Activated CD4-positive, alpha-beta T cell treated with anti-CD3 and anti-CD28 coated beads, Interleukin-2, amount 10 ng/mL, durations not matched to agents 24 days and 14 days (primary cell): ENCODE results near the gene NTM. TPM values are rescaled to one million over a fixed set of nuclear protein-coding genes. Genes with fewer than 3 reads are reported as not detected.
A peak's percentile ranks its signal among the peaks of the same experiment; 100 is the strongest.

Experiments used
- DNase-seq: peaks from one replicate; pipeline ENCODE4 v3.0.0; 2022
- H3K27ac Mint-ChIP-seq: one replicate; pipeline ENCODE4 v1.8.0; 2022; ENCODE audit warnings: mild to moderate bottlenecking, mixed read lengths
- H3K27me3 Mint-ChIP-seq: one replicate; pipeline ENCODE4 v1.8.0; 2022; ENCODE audit warnings: mixed read lengths
- H3K36me3 Mint-ChIP-seq: one replicate; pipeline ENCODE4 v1.8.0; 2022; ENCODE audit warnings: low read depth, mild to moderate bottlenecking, mixed read lengths
- H3K4me1 Mint-ChIP-seq: one replicate; pipeline ENCODE4 v1.8.0; 2021; ENCODE audit warnings: mixed read lengths
- H3K4me3 Mint-ChIP-seq: one replicate; pipeline ENCODE4 v1.8.0; 2022; ENCODE audit warnings: mild to moderate bottlenecking, moderate library complexity, mixed read lengths
- H3K9me3 Mint-ChIP-seq: one replicate; pipeline ENCODE4 v1.8.0; 2021; ENCODE audit warnings: mixed read lengths
- intact Hi-C: fragments of 100-400 bp; cut with micrococcal nuclease; formaldehyde crosslinking; loops from one replicate; pipeline ENCODE4 v1.15.1; 2023
- total RNA-seq: library from RNA; stranded (reverse); gene quantifications from 2 replicates; pipeline ENCODE4 v1.2.3, GENCODE V29; 2022

NTM gene
- total RNA-seq, 1 donor from 2014 or later, result not detected

DNA sequence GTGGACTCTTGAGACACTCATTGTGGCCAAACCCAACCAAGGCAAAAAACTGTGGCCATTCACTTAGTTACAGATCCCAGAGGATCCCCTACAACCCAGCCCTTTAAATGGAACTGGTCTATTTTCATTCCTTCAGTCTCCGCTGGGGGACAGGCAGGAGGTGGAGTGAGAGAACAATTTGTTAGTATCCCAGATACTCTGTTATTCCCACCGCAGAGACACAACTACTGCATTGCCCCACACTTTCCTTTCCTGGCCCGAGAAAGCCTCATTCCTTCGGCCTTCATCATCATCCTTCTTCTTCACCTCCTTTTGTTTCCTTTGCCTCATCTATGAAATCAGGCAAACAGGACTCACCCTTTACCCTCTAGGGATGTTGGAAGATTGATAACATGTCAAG is 191.1 kb downstream of the NTM start:
- intact Hi-C loops, result no loop called here
- H3K4me1 Mint-ChIP-seq, result no peaks in the 10 kb centered on the region
- no peak for DNase-seq
- no peak overlapping the region for H3K27ac Mint-ChIP-seq
- no peak overlapping the region for H3K4me3 Mint-ChIP-seq
- H3K9me3 Mint-ChIP-seq, result no peaks in the 10 kb centered on the region
- no peaks in the 10 kb centered on the region for H3K27me3 Mint-ChIP-seq
- no peaks in the 10 kb centered on the region for H3K36me3 Mint-ChIP-seq

- Mint-ChIP-seq H3K4me3 (no peak overlapping the region), H3K27ac (no peak overlapping the region), H3K36me3 (no peaks in the 10 kb centered on the region), H3K4me1 (no peaks in the 10 kb centered on the region), H3K27me3 (no peaks in the 10 kb centered on the region), H3K9me3 (no peaks in the 10 kb centered on the region)
- DNase-seq, result no peak
- intact Hi-C loops, result no loop called here
These were observed 191.6 kb downstream of the NTM start for GRCh38 chr11:131561972-131562371.

GRCh38 chr11:131568318-131568717 is 197.9 kb downstream of the NTM start:
- no peaks in the 10 kb centered on the region for H3K27me3 Mint-ChIP-seq
- no peak for DNase-seq
- intact Hi-C loops, result no loop called here
- no peaks in the 10 kb centered on the region for H3K4me1 Mint-ChIP-seq
- no peaks in the 10 kb centered on the region for H3K36me3 Mint-ChIP-seq
- no peaks in the 10 kb centered on the region for H3K9me3 Mint-ChIP-seq
- H3K27ac Mint-ChIP-seq, result no peak overlapping the region
- no peak overlapping the region for H3K4me3 Mint-ChIP-seq

- Mint-ChIP-seq H3K4me3 (no peak overlapping the region), H3K27me3 (peaks cover 3% of the 10 kb centered on the region), H3K36me3 (no peaks in the 10 kb centered on the region), H3K4me1 (no peaks in the 10 kb centered on the region), H3K9me3 (no peaks in the 10 kb centered on the region), H3K27ac (no peak overlapping the region)
- intact Hi-C loops, result no loop called here
- DNase-seq, result no peak
These were observed 201.2 kb downstream of the NTM start for GRCh38 chr11:131571571-131571970.

DNA sequence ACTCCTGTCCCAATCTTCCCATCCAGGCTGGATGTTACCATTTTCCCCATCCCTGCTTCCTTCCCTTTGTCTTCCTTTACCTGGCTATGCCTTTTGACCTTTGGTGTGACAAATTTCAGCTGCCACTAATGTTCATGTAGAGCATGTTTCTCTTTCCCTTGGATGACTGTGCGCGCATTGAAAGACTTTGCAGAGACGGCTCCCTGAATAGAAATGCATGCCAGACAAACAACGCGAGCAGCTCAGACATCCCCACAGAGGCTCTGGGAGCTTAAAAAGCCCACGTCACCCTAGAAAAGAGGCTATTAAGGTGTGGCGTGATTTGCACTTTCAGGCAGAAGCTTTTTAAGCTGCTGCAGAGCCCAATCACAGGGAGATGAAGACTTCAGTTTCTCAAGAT is 202.0 kb downstream of the NTM start:
- Mint-ChIP-seq H3K9me3 (no peaks in the 10 kb centered on the region), H3K27me3 (peaks cover 3% of the 10 kb centered on the region), H3K4me3 (no peak overlapping the region), H3K4me1 (no peaks in the 10 kb centered on the region), H3K27ac (no peak overlapping the region), H3K36me3 (no peaks in the 10 kb centered on the region)
- no peak for DNase-seq
- intact Hi-C loops, result no loop called here

- H3K27ac Mint-ChIP-seq, result no peak overlapping the region
- DNase-seq, result no peak
- H3K4me3 Mint-ChIP-seq, result no peak overlapping the region
- H3K27me3 Mint-ChIP-seq, result peaks cover 4% of the 10 kb centered on the region
- H3K4me1 Mint-ChIP-seq, result no peaks in the 10 kb centered on the region
- intact Hi-C loops, result no loop called here
- H3K36me3 Mint-ChIP-seq, result no peaks in the 10 kb centered on the region
- H3K9me3 Mint-ChIP-seq, result no peaks in the 10 kb centered on the region
These were observed 209.5 kb downstream of the NTM start for GRCh38 chr11:131579932-131580387.

DNA sequence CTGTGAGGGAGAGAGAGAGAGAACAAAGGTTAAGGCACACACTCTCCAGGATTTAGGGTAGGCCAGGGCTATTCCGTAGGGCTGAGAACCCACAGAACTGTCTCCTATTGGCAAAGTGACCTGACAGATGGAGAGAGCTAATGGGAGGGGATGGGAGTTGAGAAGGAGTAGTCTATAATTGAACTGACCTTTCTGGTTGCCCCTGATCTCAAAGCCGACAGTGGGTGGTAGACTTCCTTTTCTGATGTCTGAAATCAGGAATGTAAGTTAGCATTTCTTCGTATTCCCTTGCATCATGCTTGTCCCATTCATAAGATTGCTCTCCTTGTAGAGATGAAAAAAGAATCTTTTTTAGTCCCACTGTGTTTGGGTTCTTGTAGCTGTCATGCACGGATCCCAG is 210.1 kb downstream of the NTM start:
- H3K9me3 Mint-ChIP-seq, result no peaks in the 10 kb centered on the region
- H3K4me3 Mint-ChIP-seq, result no peak overlapping the region
- no peak overlapping the region for H3K27ac Mint-ChIP-seq
- H3K27me3 Mint-ChIP-seq, result peaks cover 4% of the 10 kb centered on the region
- DNase-seq, result no peak
- H3K36me3 Mint-ChIP-seq, result no peaks in the 10 kb centered on the region
- intact Hi-C loops, result no loop called here
- H3K4me1 Mint-ChIP-seq, result no peaks in the 10 kb centered on the region

GRCh38 chr11:131581046-131581445 is 210.6 kb downstream of the NTM start:
- H3K9me3 Mint-ChIP-seq, result no peaks in the 10 kb centered on the region
- DNase-seq, result no peak
- H3K36me3 Mint-ChIP-seq, result no peaks in the 10 kb centered on the region
- intact Hi-C loops, result no loop called here
- H3K27me3 Mint-ChIP-seq, result peaks cover 4% of the 10 kb centered on the region
- no peak overlapping the region for H3K27ac Mint-ChIP-seq
- no peaks in the 10 kb centered on the region for H3K4me1 Mint-ChIP-seq
- no peak overlapping the region for H3K4me3 Mint-ChIP-seq

DNA sequence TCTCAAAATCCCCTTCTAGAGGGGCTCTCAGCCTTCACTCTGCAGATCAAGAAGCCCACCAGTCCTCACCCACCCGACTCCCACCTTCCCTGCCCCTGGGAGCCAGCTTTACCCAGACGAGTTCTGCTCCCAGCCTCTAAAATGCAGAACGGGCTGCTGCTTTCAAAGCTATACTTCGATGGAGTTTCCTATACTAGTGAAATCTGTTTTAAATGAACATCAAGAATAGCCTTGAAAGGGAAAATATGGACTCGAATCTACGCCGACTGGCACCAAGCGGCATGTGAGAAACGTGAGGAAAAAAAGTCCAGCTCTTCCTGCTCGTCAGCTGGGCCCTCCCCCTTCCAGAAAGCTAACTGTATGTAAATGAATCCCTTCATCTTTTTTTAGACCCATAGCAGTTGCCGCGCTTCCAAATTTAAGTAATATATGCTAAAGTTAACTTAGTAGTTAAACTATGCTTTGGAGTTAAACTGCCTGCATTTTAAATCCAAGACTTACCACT is 211.7 kb downstream of the NTM start:
- DNase-seq, result no peak
- H3K4me3 Mint-ChIP-seq, result no peak overlapping the region
- H3K27me3 Mint-ChIP-seq, result peaks cover 2% of the 10 kb centered on the region
- no peaks in the 10 kb centered on the region for H3K4me1 Mint-ChIP-seq
- H3K36me3 Mint-ChIP-seq, result no peaks in the 10 kb centered on the region
- no peaks in the 10 kb centered on the region for H3K9me3 Mint-ChIP-seq
- intact Hi-C loops, result no loop called here
- H3K27ac Mint-ChIP-seq, result no peak overlapping the region

DNA sequence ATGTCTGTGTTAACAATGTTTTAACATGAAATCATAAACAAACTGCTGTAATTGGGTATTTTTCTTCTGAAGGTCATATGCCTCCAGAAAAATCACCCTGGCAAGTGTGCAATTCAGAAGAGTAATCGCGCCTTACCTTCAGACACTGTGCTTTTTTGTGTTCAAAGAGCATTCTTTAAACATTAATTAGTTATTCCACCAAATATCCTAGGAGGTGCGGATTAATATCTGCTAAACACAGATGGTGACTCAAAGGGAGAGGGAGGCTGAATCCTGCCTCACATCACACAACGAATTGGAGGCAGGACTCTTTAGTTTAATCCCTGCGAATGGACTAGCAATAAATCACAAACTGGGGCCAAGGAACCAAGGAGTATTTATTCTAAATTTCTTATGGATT is 213.0 kb downstream of the NTM start:
- Mint-ChIP-seq H3K4me3 (no peak overlapping the region), H3K27ac (no peak overlapping the region), H3K4me1 (no peaks in the 10 kb centered on the region), H3K36me3 (no peaks in the 10 kb centered on the region), H3K27me3 (no peaks in the 10 kb centered on the region), H3K9me3 (no peaks in the 10 kb centered on the region)
- DNase-seq, result no peak
- intact Hi-C loops, result no loop called here

DNA sequence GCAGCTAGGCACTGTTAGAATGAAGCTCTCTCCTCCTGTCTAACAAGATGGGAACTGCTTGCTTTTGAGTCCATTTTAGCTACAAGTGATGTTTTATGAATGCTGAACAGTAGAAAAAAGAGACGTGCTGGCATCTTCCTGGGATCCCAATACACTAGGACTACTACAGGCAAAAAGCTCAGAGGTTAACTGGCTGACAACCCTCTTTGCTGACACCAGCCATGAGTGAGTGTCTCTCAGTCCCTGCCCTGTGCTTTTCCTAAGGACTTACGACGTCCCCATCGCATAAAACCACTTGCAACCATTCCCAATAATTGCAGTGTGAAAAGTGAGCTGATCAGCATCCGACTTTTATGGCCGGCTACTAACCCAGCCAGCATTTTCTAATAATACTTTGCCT is 213.5 kb downstream of the NTM start:
- H3K4me3 Mint-ChIP-seq, result no peak overlapping the region
- H3K27me3 Mint-ChIP-seq, result no peaks in the 10 kb centered on the region
- DNase-seq, result no peak
- H3K4me1 Mint-ChIP-seq, result no peaks in the 10 kb centered on the region
- intact Hi-C loops, result no loop called here
- H3K27ac Mint-ChIP-seq, result no peak overlapping the region
- H3K9me3 Mint-ChIP-seq, result no peaks in the 10 kb centered on the region
- H3K36me3 Mint-ChIP-seq, result no peaks in the 10 kb centered on the region

GRCh38 chr11:131584785-131585592 is 214.6 kb downstream of the NTM start:
- no peaks in the 10 kb centered on the region for H3K27me3 Mint-ChIP-seq
- intact Hi-C loops, result no loop called here
- H3K27ac Mint-ChIP-seq, result no peak overlapping the region
- no peak overlapping the region for H3K4me3 Mint-ChIP-seq
- no peaks in the 10 kb centered on the region for H3K4me1 Mint-ChIP-seq
- H3K36me3 Mint-ChIP-seq, result no peaks in the 10 kb centered on the region
- H3K9me3 Mint-ChIP-seq, result no peaks in the 10 kb centered on the region
- DNase-seq, result peak; percentile 54

DNA sequence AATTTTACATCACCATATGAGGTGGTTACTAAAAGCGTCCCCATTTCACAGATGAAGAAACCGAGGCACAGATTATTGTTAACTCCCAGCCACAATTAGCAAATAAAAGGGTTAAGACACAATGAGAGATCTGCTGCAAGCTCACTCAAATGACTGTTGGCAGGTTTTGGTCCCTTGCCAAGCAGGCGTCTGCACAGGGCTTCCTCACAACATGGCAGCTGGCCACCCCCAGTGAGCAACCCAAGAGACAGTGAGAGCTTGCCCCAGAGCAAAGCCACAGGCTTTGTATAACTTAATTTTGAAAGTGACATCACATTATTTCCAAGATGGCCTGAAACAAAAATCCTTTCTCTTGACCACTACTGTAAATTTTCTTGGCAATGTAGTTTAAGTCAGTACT is 217.6 kb downstream of the NTM start:
- H3K4me3 Mint-ChIP-seq, result no peak overlapping the region
- H3K9me3 Mint-ChIP-seq, result no peaks in the 10 kb centered on the region
- H3K27ac Mint-ChIP-seq, result no peak overlapping the region
- intact Hi-C loops, result no loop called here
- no peaks in the 10 kb centered on the region for H3K36me3 Mint-ChIP-seq
- H3K27me3 Mint-ChIP-seq, result no peaks in the 10 kb centered on the region
- no peaks in the 10 kb centered on the region for H3K4me1 Mint-ChIP-seq
- DNase-seq, result no peak

GRCh38 chr11:131591051-131591461 is 220.6 kb downstream of the NTM start:
- Mint-ChIP-seq H3K27ac (no peak overlapping the region), H3K27me3 (no peaks in the 10 kb centered on the region), H3K36me3 (no peaks in the 10 kb centered on the region), H3K4me1 (no peaks in the 10 kb centered on the region), H3K4me3 (no peak overlapping the region), H3K9me3 (no peaks in the 10 kb centered on the region)
- no peak for DNase-seq
- intact Hi-C loops, result no loop called here

- no peak for DNase-seq
- Mint-ChIP-seq H3K27ac (no peak overlapping the region), H3K4me3 (no peak overlapping the region)
These were observed 221.7 kb downstream of the NTM start for GRCh38 chr11:131592152-131592551.

More at GRCh38 chr11:131592152-131592551, 221.7 kb downstream of the NTM start:
- Mint-ChIP-seq H3K4me1 (no peaks in the 10 kb centered on the region), H3K36me3 (no peaks in the 10 kb centered on the region), H3K27me3 (no peaks in the 10 kb centered on the region), H3K9me3 (no peaks in the 10 kb centered on the region)
- intact Hi-C loops, result no loop called here
